Smooth muscle cell (in vitro differentiated cells): ENCODE measurements around the gene CYP4F12. TPM values are rescaled to one million over a fixed set of nuclear protein-coding genes. Genes with fewer than 3 reads are reported as not detected.

Source experiments
- DNase-seq: peaks from one replicate; lab custom pipeline; 2025; ENCODE audit not compliant: unreplicated experiment; lab: John Stamatoyannopoulos, UW
- H2AFZ ChIP-seq: fragments of 200-600 bp; sonication (generic); 2 replicates; pipeline ENCODE4 v1.6.0; 2016; ENCODE audit warnings: antibody characterized with exemption, low read depth, mild to moderate bottlenecking
- H3F3A ChIP-seq: fragments of 200-600 bp; sonication (generic); 2 replicates; pipeline ENCODE4 v1.6.0; 2017; ENCODE audit warnings: antibody characterized with exemption, low read depth
- H3K27ac ChIP-seq: fragments of 200-600 bp; sonication (generic); 2 replicates; pipeline ENCODE4 v1.5.1; 2016; ENCODE audit warnings: low read depth, mild to moderate bottlenecking
- H3K27me3 ChIP-seq: fragments of 200-600 bp; sonication (generic); 2 replicates; pipeline ENCODE4 v1.6.1; 2016; ENCODE audit warnings: low read depth, mild to moderate bottlenecking
- H3K36me3 ChIP-seq: fragments of 200-600 bp; sonication (generic); 2 replicates; pipeline ENCODE4 v1.5.1; 2016; ENCODE audit warnings: low read depth
- H3K4me1 ChIP-seq: fragments of 200-600 bp; sonication (generic); 2 replicates; pipeline ENCODE4 v1.5.1; 2016; ENCODE audit warnings: low read depth
- H3K4me2 ChIP-seq: fragments of 200-600 bp; sonication (generic); 2 replicates; pipeline ENCODE4 v1.6.0; 2016; ENCODE audit warnings: mild to moderate bottlenecking
- H3K4me3 ChIP-seq: fragments of 200-600 bp; sonication (generic); 2 replicates; pipeline ENCODE4 v1.5.1; 2016; ENCODE audit warnings: mild to moderate bottlenecking
- H3K79me2 ChIP-seq: fragments of 200-600 bp; sonication (generic); 2 replicates; pipeline ENCODE4 v1.6.0; 2016; ENCODE audit warnings: low read depth, mild to moderate bottlenecking
- H3K9ac ChIP-seq: fragments of 200-600 bp; sonication (generic); 2 replicates; pipeline ENCODE4 v1.6.0; 2016; ENCODE audit warnings: low read depth
- H3K9me3 ChIP-seq: fragments of 200-600 bp; sonication (generic); replicated peaks from 2 replicates; pipeline ENCODE4 v1.5.1; 2016; ENCODE audit warnings: low read depth
- H4K20me1 ChIP-seq: fragments of 200-600 bp; sonication (generic); 2 replicates; pipeline ENCODE4 v1.6.0; 2016; ENCODE audit warnings: low read depth
- CTCF ChIP-seq: fragments of 200-600 bp; sonication (generic); IDR thresholded peaks from 2 replicates; pipeline ENCODE4 v1.5.1; 2017; ENCODE audit warnings: borderline replicate concordance, mild to moderate bottlenecking, antibody characterized with exemption; ENCODE audit not compliant: insufficient read depth, poor library complexity, severe bottlenecking
- WGBS: methylation state at CpG from one replicate; pipeline ENCODE4 v1.1.7; 2016; ENCODE audit warnings: low lambda C conversion rate; 5-methylcytosine and 5-hydroxymethylcytosine counted together
- polyA plus RNA-seq: library from polyadenylated mRNA; unstranded; fragments of >200 nt; fragmentation: Nextera tagmentation; extraction: Ambion mirVana; gene quantifications from 2 replicates; pipeline ENCODE4 v1.2.1, GENCODE V29; 2016
- total RNA-seq: library from RNA; depleted of rRNA; stranded (reverse); fragments of >200 nt; gene quantifications from 2 replicates; pipeline ENCODE4 v1.2.3, GENCODE V29; 2014

The CYP4F12 gene
- total and polyA plus RNA-seq, 2 experiments from 2014 or later, result not detected

DNA sequence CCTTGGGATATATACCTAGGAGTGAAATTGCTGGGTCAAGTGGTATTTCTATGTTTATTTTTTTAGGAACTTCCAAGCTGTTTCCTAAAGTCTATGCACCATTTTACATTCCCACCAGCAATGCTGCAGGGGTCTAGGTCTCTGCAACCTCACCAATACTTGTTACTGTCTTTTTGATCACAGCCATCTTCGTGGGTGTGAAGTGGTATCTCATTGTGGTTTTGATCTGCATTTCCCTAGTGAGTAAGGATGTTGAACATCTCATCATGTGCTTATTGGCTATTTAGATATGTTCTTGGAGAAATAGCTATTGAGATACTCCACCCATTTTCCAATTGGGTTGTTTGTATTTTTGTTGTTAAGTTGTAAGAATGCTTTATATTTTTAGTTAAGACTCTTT is 57.7 kb downstream of the CYP4F12 start:
- Histone ChIP-seq H3K79me2 (no peaks in the 10 kb centered on the region), H3K27ac (no peak overlapping the region), H4K20me1 (no peaks in the 10 kb centered on the region), H3K9ac (no peak overlapping the region), H3K36me3 (no peaks in the 10 kb centered on the region), H3K9me3 (no peaks in the 10 kb centered on the region), H2AFZ (no peak overlapping the region), H3F3A (no peaks in the 10 kb centered on the region), H3K4me1 (no peaks in the 10 kb centered on the region), H3K4me3 (no peak overlapping the region), H3K27me3 (no peaks in the 10 kb centered on the region), H3K4me2 (no peak overlapping the region)
- 11% methylated on average over 1 of the region's 1 CpG for WGBS
- no peak for TF ChIP-seq CTCF
- no peak for DNase-seq

- Histone ChIP-seq H3K9me3 (no peaks in the 10 kb centered on the region), H3K79me2 (no peaks in the 10 kb centered on the region), H3K4me1 (no peaks in the 10 kb centered on the region), H3K27me3 (no peaks in the 10 kb centered on the region), H3K4me2 (no peak overlapping the region), H2AFZ (no peak overlapping the region), H3K27ac (no peak overlapping the region), H3K36me3 (no peaks in the 10 kb centered on the region), H3K9ac (no peak overlapping the region), H3K4me3 (no peak overlapping the region), H4K20me1 (no peaks in the 10 kb centered on the region), H3F3A (no peaks in the 10 kb centered on the region)
- WGBS, result 0% methylated on average over 1 of the region's 1 CpG
- TF ChIP-seq CTCF, result no peak
- DNase-seq, result no peak
Measured at GRCh38 chr19:15732388-15732787, 59.5 kb downstream of the CYP4F12 start.

DNA sequence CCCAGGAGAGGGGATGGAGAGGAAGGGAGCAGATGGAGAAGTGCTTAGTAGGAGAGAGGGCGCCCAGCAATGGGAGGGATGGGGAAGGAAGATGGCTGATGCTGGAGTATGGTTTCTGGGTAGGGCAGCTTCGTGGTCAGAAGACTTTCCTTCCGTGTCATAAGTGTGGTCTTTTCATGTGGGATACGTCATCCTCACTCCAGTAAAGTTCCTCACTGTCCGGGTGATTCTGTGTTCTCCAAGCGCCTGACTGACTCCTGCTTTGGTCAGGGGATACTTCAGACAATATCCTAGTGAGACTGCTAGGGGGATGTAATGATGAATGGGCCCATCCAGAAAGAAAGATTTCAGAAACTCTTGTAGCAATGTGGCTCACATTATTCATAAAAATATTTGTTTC is 61.0 kb downstream of the CYP4F12 start:
- Histone ChIP-seq H3K27me3 (no peaks in the 10 kb centered on the region), H3F3A (no peaks in the 10 kb centered on the region), H3K9ac (no peak overlapping the region), H4K20me1 (no peaks in the 10 kb centered on the region), H3K9me3 (no peaks in the 10 kb centered on the region), H3K4me3 (no peak overlapping the region), H3K79me2 (no peaks in the 10 kb centered on the region), H3K27ac (no peak overlapping the region), H3K36me3 (no peaks in the 10 kb centered on the region), H3K4me1 (no peaks in the 10 kb centered on the region), H2AFZ (no peak overlapping the region), H3K4me2 (no peak overlapping the region)
- 46% methylated on average over 6 of the region's 6 CpGs for WGBS
- no peak for TF ChIP-seq CTCF
- no peak for DNase-seq

DNA sequence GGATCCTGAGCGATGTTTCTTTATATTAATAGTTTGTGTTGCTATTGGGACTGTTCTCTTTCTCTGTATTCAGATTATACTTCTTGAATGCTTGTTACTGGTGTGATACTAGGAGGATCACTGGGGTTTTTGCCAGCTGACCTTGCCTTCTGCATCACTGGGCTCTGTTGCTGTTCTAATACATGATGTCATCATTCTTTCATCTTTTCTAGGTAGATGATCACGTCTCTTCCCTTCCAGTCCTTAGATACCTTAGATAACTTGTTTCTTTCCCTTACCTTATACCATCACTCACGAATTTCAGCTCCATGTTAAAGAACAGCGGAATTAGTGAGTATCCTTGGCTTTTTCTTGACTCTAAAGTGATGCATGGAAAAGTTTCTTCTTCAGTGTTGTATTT is 64.8 kb downstream of the CYP4F12 start, which contains the start of gene OR10H3:
OR10H3 (plus strand) TSS at position 264 of the 400 bp plus-strand sequence. CDS start 3,408 bp downstream, outside the sequence.
- H3K9ac ChIP-seq, result no peak within 1 kb of the TSS
- no peaks in the 10 kb centered on the region for H3K4me1 ChIP-seq
- H3K27me3 ChIP-seq, result no peaks in the 10 kb centered on the region
- no peaks in the 10 kb centered on the region for H3K79me2 ChIP-seq
- no peaks in the 10 kb centered on the region for H3K9me3 ChIP-seq
- DNase-seq, result no peak
- H3K27ac ChIP-seq, result no peak within 1 kb of the TSS
- H4K20me1 ChIP-seq, result no peaks in the 10 kb centered on the region
- H3K4me3 ChIP-seq, result no peak within 1 kb of the TSS
- H3F3A ChIP-seq, result no peaks in the 10 kb centered on the region
- H3K4me2 ChIP-seq, result no peak within 1 kb of the TSS
- no peaks in the 10 kb centered on the region for H3K36me3 ChIP-seq
- 41% methylated on average over 4 of the region's 4 CpGs for WGBS
- no peak within 1 kb of the TSS for H2AFZ ChIP-seq
- no peak for TF ChIP-seq CTCF
